ENCODE results near the gene ORAI2. TPM values are rescaled to one million over a fixed set of nuclear protein-coding genes. Genes with fewer than 3 reads are reported as not detected.

The ORAI2 gene
- total and polyA plus RNA-seq, 2 donors (not counting 3 experiments of a cell fraction or from before 2014, with no cell fraction given) = 84.1 to 99.1 TPM

DNA sequence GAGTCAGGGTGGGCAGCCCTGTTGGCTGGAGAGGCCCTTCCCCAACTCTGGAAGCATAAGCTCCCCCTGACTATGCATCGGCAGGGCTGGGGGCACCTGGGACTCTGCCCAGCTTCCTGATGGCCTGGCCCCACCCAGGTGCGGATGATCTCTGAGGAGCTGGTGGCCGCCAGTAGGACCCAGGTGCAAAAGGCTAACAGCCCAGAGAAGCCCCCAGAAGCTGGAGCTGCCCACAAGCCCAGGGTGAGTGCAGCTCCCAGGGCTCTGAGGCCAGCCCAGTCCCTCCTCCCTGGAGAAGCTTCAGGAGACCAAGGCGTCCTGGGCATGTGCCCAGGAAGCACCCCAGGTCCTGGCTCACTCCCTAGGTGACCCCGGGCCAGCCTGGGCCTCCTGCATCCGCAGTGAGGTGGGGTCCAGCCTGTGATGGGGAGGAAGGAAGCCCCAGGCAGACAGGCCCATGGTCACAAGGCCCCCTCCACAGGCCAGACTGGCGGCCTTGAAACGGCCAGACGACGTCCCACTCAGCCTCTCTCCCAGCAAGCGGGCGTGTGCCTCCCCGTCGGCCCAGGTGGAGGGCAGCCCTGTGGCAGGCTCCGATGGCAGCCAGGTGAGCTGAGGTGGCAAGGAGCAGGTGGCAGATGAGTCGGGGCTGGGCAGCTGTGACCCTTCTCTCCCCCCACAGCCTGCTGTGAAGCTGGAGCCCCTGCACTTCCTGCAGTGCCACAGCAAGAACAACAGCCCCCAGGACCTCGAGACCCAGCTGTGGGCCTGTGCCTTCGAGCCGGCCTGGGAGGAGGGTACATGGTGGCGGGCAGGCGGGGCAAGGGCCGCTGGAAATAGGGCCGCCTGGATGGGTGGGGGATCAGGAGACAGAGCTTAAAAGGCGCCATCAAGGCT is 34.5 kb downstream of the ORAI2 start:
- H3K36me3 ChIP-seq (ENCODE audit: control insufficient read depth in 2 of 2, extremely low read depth in 1 of 2, insufficient read depth in 2 of 2, low read length in 2 of 2) = peaks cover 2 to 14% of the 10 kb centered on the region in 2 experiments
- peaks cover 9% of the 10 kb centered on the region for H3K4me1 ChIP-seq (ENCODE audit: control insufficient read depth, extremely low read depth, insufficient read depth, low read length)
- H3K27me3 ChIP-seq (ENCODE audit: control insufficient read depth in 2 of 2, insufficient read depth in 2 of 2, low read length in 2 of 2) = no peaks in the 10 kb centered on the region
- no peaks in the 10 kb centered on the region for H4K20me1 ChIP-seq (replicated peaks; ENCODE audit: control insufficient read depth, extremely low read depth, insufficient read depth, low read length)
- DNase-seq (ENCODE audit: low read depth, low spot score) (no peak), FAIRE-seq (no peak)
- H3K9ac ChIP-seq (replicated peaks; ENCODE audit: extremely low read depth, insufficient read depth, low read length) = no peak overlapping the region
- no peaks in the 10 kb centered on the region for H3K9me3 ChIP-seq (replicated peaks; ENCODE audit: control insufficient read depth, insufficient read depth, low read length)
- H3K4me3 ChIP-seq (replicated peaks in 1 of 3; ENCODE audit: insufficient read depth in 1 of 3, low read depth in 1 of 3, low read length in 3 of 3) = no peak overlapping the region
- H3K9me1 ChIP-seq (replicated peaks; ENCODE audit: control insufficient read depth, extremely low read depth, insufficient read depth, low read length) = no peaks in the 10 kb centered on the region
- dilution Hi-C loops (cut with MboI; ENCODE audit: extremely low pct_ligation_motif_present, low sequenced_read_pairs) = no loop called here
- no peak for TF ChIP-seq POLR2A (IDR thresholded peaks at IDR 0.05; ENCODE audit: low read depth, low read length)
- TF ChIP-seq, protein P1, sequence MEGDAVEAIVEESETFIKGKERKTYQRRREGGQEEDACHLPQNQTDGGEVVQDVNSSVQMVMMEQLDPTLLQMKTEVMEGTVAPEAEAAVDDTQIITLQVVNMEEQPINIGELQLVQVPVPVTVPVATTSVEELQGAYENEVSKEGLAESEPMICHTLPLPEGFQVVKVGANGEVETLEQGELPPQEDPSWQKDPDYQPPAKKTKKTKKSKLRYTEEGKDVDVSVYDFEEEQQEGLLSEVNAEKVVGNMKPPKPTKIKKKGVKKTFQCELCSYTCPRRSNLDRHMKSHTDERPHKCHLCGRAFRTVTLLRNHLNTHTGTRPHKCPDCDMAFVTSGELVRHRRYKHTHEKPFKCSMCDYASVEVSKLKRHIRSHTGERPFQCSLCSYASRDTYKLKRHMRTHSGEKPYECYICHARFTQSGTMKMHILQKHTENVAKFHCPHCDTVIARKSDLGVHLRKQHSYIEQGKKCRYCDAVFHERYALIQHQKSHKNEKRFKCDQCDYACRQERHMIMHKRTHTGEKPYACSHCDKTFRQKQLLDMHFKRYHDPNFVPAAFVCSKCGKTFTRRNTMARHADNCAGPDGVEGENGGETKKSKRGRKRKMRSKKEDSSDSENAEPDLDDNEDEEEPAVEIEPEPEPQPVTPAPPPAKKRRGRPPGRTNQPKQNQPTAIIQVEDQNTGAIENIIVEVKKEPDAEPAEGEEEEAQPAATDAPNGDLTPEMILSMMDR (IDR thresholded peaks at IDR 0.05; ENCODE audit: extremely low read depth in 1 of 2, insufficient read depth in 1 of 2, low read depth in 1 of 2, low read length in 2 of 2) = no peak
- no peak for TF ChIP-seq POLR2AphosphoS5 (IDR thresholded peaks at IDR 0.05; ENCODE audit: insufficient read depth, low read depth, low read length)
- no peak for TF ChIP-seq EZH2 (IDR thresholded peaks at IDR 0.05; ENCODE audit: borderline replicate concordance, low read depth, low read length, severe bottlenecking)
- no peak for TF ChIP-seq MYC (IDR thresholded peaks at IDR 0.05; ENCODE audit: low read depth, low read length)
- no peak for TF ChIP-seq FOS (IDR thresholded peaks at IDR 0.05; ENCODE audit: borderline replicate concordance, insufficient read depth, low read length)
- no peak for TF ChIP-seq JUN (IDR thresholded peaks at IDR 0.05; ENCODE audit: borderline replicate concordance, insufficient read depth, insufficient read length, low read depth)
- TF ChIP-seq GATA2 (IDR thresholded peaks at IDR 0.05; ENCODE audit: insufficient read depth, insufficient read length, low read depth, low read length) = no peak
- TF ChIP-seq MAX (IDR thresholded peaks at IDR 0.05; ENCODE audit: insufficient read depth, insufficient read length) = no peak
- H2AFZ ChIP-seq (ENCODE audit: low read depth, low read length) = no peak overlapping the region
- H3K79me2 ChIP-seq (ENCODE audit: control insufficient read depth, insufficient read depth, low read length) = peaks cover 6% of the 10 kb centered on the region
- no peak overlapping the region for H3K27ac ChIP-seq (ENCODE audit: insufficient read depth, low read depth, low read length)
- ChIA-PET POLR2A (no interaction called here), CTCF (interaction anchor here (0.6 to 1.8 kb wide), 6 partner anchors 9 to 55 kb away, joined by 3 to 8 read pairs (median 3); no protein-coding TSS in a partner anchor)
- intact Hi-C loops (cut with micrococcal nuclease) = no loop called here
- H3K4me2 ChIP-seq (ENCODE audit: insufficient read depth, low read length) = no peak overlapping the region
- BruUV-seq (replicated peaks) = no TSS peak

All from endothelial cell of umbilical vein (primary cell).